GM13976 (cell line): Measurements from ENCODE around the gene NLRP7.
A peak's percentile ranks its signal among the peaks of the same experiment; 100 is the strongest.
"Not testable (repeated sequence)": the region's sequence is repeated elsewhere in the genome, so short reads cannot be mapped to it uniquely, and the experiment has no call there.

Experiments
- DNase-seq: peaks from one replicate; pipeline ENCODE4 v3.0.0; 2012; ENCODE audit warnings: low spot score
- CTCF ChIP-seq: IDR thresholded peaks from 2 replicates; pipeline ENCODE4 v1.5.1; 2012; ENCODE audit warnings: borderline replicate concordance, mild to moderate bottlenecking; ENCODE audit not compliant: insufficient read depth; ENCODE audit errors: extremely low read depth, missing control alignments, control extremely low read depth
- in situ Hi-C: fragments of 300-500 bp; cut with MboI; formaldehyde crosslinking; loops from one replicate; pipeline ENCODE4 v1.12.0; 2022; ENCODE audit warnings: low sequenced_read_pairs, mixed read lengths, inconsistent platforms; ENCODE audit not compliant: unreplicated experiment

The NLRP7 gene

GRCh38 chr19:54896036-54896435 lies 51.3 kb downstream of the NLRP7 start:
- in situ Hi-C loops, result no loop called here
- DNase-seq, result no peak
- TF ChIP-seq CTCF, result no peak

- in situ Hi-C loops, DNase-seq: not testable (repeated sequence)
Measured at GRCh38 chr19:54894106-54894505, 53.2 kb downstream of the NLRP7 start.

GRCh38 chr19:54893406-54893805 lies 53.9 kb downstream of the NLRP7 start:
- in situ Hi-C loops, result no loop called here
- DNase-seq, result no peak
- TF ChIP-seq CTCF, result no peak

GRCh38 chr19:54889566-54889965 lies 57.8 kb downstream of the NLRP7 start:
- in situ Hi-C loops, result no loop called here
- DNase-seq, result no peak
- TF ChIP-seq CTCF, result no peak

- in situ Hi-C loops, result no loop called here
- TF ChIP-seq CTCF, result no peak
- no peak for DNase-seq
Measured at GRCh38 chr19:54888239-54888638, 59.1 kb downstream of the NLRP7 start.

- in situ Hi-C loops, result no loop called here
- no peak for TF ChIP-seq CTCF
- no peak for DNase-seq
Measured at GRCh38 chr19:54883228-54883627, 64.1 kb downstream of the NLRP7 start.

- TF ChIP-seq CTCF, result peak; percentile 13
- peak; percentile 72 for DNase-seq
- in situ Hi-C loops, result no loop called here
Measured at GRCh38 chr19:54882758-54883157, 64.6 kb downstream of the NLRP7 start.
